ENCODE measurements around the gene FBXL7. TPM values are rescaled to one million over a fixed set of nuclear protein-coding genes. Genes with fewer than 3 reads are reported as not detected.

Gene FBXL7
- total RNA-seq, 4 donors from 2014 or later: 1.9 to 5.9 (median 3.0) TPM

DNA sequence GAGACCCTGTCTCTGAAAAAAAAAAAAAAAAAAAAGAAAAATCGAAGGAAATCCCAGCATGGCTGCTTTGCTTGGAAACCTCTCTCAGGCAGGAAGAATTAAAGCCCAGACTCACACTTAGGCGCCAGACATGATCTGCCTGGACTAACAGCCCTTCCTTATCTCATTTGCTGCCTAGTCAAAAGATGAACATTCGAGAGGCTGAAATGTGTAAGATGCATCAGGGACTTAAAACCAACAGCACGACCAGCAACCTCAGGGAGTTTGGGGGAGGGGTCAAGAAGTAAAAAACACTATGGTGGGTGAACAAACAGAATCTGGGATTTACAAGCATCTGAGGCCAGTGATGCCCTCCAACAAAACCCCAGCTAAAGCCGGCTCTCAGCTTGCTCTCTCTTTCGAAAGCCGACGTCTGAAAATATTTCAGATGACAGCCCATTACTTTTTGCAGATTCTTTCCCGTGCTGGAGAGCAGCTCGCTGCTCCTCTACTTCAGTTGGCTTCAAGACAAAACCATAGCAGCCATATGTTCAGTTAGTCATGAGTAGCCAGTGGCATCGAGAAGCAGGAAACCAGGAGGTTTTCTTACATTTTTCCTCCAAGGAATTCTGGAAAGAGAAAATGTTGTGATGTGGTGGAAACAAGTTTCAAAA, 429.8 kb downstream of the FBXL7 start:
- Histone ChIP-seq H3K27ac (no peak overlapping the region), H3K4me1 (no peaks in the 10 kb centered on the region), H3K9me3 (no peaks in the 10 kb centered on the region), H3K36me3 (no peaks in the 10 kb centered on the region), H3K4me3 (no peak overlapping the region), H3K27me3 (no peaks in the 10 kb centered on the region)
- WGBS: 78% methylated on average over 11 of the region's 11 CpGs
- TF ChIP-seq POLR2A (IDR thresholded peaks at IDR 0.05): no peak
- TF ChIP-seq, protein P1, sequence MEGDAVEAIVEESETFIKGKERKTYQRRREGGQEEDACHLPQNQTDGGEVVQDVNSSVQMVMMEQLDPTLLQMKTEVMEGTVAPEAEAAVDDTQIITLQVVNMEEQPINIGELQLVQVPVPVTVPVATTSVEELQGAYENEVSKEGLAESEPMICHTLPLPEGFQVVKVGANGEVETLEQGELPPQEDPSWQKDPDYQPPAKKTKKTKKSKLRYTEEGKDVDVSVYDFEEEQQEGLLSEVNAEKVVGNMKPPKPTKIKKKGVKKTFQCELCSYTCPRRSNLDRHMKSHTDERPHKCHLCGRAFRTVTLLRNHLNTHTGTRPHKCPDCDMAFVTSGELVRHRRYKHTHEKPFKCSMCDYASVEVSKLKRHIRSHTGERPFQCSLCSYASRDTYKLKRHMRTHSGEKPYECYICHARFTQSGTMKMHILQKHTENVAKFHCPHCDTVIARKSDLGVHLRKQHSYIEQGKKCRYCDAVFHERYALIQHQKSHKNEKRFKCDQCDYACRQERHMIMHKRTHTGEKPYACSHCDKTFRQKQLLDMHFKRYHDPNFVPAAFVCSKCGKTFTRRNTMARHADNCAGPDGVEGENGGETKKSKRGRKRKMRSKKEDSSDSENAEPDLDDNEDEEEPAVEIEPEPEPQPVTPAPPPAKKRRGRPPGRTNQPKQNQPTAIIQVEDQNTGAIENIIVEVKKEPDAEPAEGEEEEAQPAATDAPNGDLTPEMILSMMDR (IDR thresholded peaks at IDR 0.05): no peak
- TF ChIP-seq POLR2AphosphoS5 (IDR thresholded peaks at IDR 0.05): no peak
- TF ChIP-seq EP300 (IDR thresholded peaks at IDR 0.05): no peak
- no peak for DNase-seq (ENCODE audit: low spot score in 2 of 2)

DNA sequence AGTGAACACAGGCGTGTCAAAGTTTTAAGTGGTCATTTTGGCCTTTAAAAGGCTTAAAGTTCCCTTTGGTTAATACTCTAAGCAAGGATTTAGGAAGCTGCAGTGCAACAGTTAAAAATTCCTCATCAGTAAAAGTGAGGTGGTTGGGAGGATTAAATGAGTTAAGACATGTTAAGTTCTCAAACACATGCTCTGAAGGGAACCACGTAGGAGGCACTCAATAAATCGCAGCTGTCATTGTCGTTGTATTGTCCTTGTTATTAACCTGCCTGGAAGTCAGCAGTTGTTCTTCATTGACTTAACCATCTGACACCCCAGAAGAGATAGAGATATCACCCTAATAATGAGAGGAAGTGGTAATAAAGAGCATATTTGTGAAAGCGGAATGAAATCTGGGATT, 432.1 kb downstream of the FBXL7 start:
- peaks cover 7% of the 10 kb centered on the region for H3K36me3 ChIP-seq
- 56% methylated on average over 5 of the region's 5 CpGs for WGBS
- DNase-seq (ENCODE audit: low spot score in 2 of 2): no peak
- H3K27me3 ChIP-seq: no peaks in the 10 kb centered on the region
- H3K27ac ChIP-seq: no peak overlapping the region
- TF ChIP-seq, protein P1 (IDR thresholded peaks at IDR 0.05): no peak
- TF ChIP-seq POLR2A (IDR thresholded peaks at IDR 0.05) (no peak), EP300 (IDR thresholded peaks at IDR 0.05) (no peak), POLR2AphosphoS5 (IDR thresholded peaks at IDR 0.05) (no peak)
- no peaks in the 10 kb centered on the region for H3K9me3 ChIP-seq
- no peaks in the 10 kb centered on the region for H3K4me1 ChIP-seq
- H3K4me3 ChIP-seq: no peak overlapping the region

DNA sequence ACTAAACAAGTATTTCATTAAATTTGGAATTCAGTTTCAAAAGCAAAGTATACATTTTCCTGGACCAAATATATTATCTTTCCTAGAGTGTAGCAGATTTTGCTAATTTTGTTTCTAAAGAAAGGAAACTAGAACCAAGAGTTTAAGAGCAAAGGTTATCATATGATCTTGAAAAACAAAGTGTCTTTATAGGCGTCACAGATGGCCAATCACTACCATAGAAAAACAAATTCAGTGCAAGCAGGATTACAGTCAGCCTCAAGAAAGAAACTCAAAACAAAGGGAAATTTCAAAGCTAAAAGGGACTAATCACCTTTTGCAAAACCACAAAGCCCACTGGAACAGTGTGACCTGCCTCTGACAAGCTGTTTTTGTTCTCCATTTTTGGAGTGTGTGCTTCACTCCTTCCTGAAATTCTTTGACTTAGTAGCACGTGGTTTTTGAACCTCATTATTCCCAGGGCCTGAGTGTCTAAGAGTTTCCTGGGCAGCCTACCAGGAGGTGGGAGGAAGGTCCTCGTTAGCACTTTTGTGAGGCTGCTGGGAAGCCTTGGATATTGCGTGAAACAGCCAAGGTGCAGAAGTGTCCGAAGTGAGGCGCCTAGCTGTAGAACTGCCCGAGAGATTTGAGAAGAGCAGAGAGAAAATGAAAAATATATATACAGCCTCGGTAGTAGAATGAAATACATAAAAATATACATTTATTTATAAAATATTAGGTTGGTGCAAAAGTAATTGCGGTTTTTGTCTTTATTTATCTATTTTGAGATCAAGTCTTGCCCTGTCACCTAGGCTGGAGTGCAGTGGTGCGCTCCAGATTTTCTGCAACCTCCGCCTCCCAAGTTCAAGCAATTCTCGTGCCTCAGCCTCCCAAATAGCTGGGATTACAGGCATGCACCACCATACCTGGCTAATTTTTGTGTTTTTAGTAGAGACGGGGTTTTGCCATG, 433.6 kb downstream of the FBXL7 start:
- 86% methylated on average over 13 of the region's 13 CpGs for WGBS
- TF ChIP-seq POLR2AphosphoS5 (IDR thresholded peaks at IDR 0.05) (no peak), EP300 (IDR thresholded peaks at IDR 0.05) (no peak), POLR2A (IDR thresholded peaks at IDR 0.05) (no peak)
- TF ChIP-seq, protein P1 (IDR thresholded peaks at IDR 0.05): no peak

DNA sequence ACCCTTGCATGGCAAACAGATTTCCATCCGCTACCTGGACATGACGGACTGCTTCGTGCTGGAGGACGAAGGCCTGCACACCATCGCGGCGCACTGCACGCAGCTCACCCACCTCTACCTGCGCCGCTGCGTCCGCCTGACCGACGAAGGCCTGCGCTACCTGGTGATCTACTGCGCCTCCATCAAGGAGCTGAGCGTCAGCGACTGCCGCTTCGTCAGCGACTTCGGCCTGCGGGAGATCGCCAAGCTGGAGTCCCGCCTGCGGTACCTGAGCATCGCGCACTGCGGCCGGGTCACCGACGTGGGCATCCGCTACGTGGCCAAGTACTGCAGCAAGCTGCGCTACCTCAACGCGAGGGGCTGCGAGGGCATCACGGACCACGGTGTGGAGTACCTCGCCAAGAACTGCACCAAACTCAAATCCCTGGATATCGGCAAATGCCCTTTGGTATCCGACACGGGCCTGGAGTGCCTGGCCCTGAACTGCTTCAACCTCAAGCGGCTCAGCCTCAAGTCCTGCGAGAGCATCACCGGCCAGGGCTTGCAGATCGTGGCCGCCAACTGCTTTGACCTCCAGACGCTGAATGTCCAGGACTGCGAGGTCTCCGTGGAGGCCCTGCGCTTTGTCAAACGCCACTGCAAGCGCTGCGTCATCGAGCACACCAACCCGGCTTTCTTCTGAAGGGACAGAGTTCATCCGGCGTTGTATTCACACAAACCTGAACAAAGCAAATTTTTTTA, 436.7 kb downstream of the FBXL7 start:
- Histone ChIP-seq H3K4me1 (no peaks in the 10 kb centered on the region), H3K27ac (no peak overlapping the region), H3K36me3 (peaks cover 10% of the 10 kb centered on the region), H3K4me3 (no peak overlapping the region), H3K9me3 (no peaks in the 10 kb centered on the region), H3K27me3 (no peaks in the 10 kb centered on the region)
- DNase-seq (ENCODE audit: low spot score in 2 of 2): no peak
- WGBS: 97% methylated on average over 56 of the region's 60 CpGs
- TF ChIP-seq, protein P1 (IDR thresholded peaks at IDR 0.05): no peak
- TF ChIP-seq POLR2AphosphoS5 (IDR thresholded peaks at IDR 0.05) (no peak), POLR2A (IDR thresholded peaks at IDR 0.05) (no peak), EP300 (IDR thresholded peaks at IDR 0.05) (no peak)

More for the DNA sequence above, 433.6 kb downstream of the FBXL7 start:
- Histone ChIP-seq H3K9me3 (no peaks in the 10 kb centered on the region), H3K27ac (no peak overlapping the region), H3K27me3 (no peaks in the 10 kb centered on the region), H3K4me3 (no peak overlapping the region), H3K36me3 (peaks cover 10% of the 10 kb centered on the region), H3K4me1 (no peaks in the 10 kb centered on the region)
- no peak for DNase-seq (ENCODE audit: low spot score in 2 of 2)

All from suprapubic skin (tissue), 4 donors.